ENCODE results near the gene MMP14. TPM values are rescaled to one million over a fixed set of nuclear protein-coding genes. Genes with fewer than 3 reads are reported as not detected.

MMP14 gene
- total and polyA plus RNA-seq, 9 of the 15 experiments (the other 6 are each of a cell fraction or from before 2014, with no cell fraction given): 0.36 to 5.8 (median 1.3) TPM; not detected in 2

- TF ChIP-seq AFF1 (IDR thresholded peaks at IDR 0.05; ENCODE audit: low read depth in 1 of 2, partially characterized antibody in 2 of 2) (no peak), POLR2A (conservative IDR thresholded peaks at IDR 0.05) (peak; percentile 30), ZSCAN29 (IDR thresholded peaks at IDR 0.05) (peak; percentile 57; the same call in 1 of the 2 replicates), JUND (IDR thresholded peaks at IDR 0.05; ENCODE audit: borderline replicate concordance, low read depth, low read length) (peak; percentile 70), JUND (tag; IDR thresholded peaks at IDR 0.05; ENCODE audit: borderline replicate concordance, low read depth, low read length) (peak; percentile 18; the same call in 1 of the 3 replicates), TFAP4 (CRISPR knock-in tag; IDR thresholded peaks at IDR 0.05; ENCODE audit: borderline replicate concordance) (peak; percentile 58; the same call in 1 of the 2 replicates), FOXJ2 (tag; IDR thresholded peaks at IDR 0.05) (no peak), RBFOX2 (IDR thresholded peaks at IDR 0.05; ENCODE audit: low read depth, low read length) (peak; percentile 66), TCF7 (IDR thresholded peaks at IDR 0.05; ENCODE audit: borderline replicate concordance) (no peak), FOXO4 (CRISPR knock-in tag; IDR thresholded peaks at IDR 0.05) (no peak), CTCFL (IDR thresholded peaks at IDR 0.05; ENCODE audit: borderline replicate concordance, insufficient read depth, low read depth, low read length, poor library complexity, severe bottlenecking) (peak; percentile 66), E4F1 (CRISPR knock-in tag; IDR thresholded peaks at IDR 0.05; ENCODE audit: borderline replicate concordance) (no peak), ZBTB8A (IDR thresholded peaks at IDR 0.05; ENCODE audit: partially characterized antibody) (no peak), TOE1 (IDR thresholded peaks at IDR 0.05; ENCODE audit: borderline replicate concordance) (no peak), TOE1 (CRISPR knock-in tag; IDR thresholded peaks at IDR 0.05; ENCODE audit: borderline replicate concordance, low read depth) (no peak)
These were observed 35.8 kb downstream of the MMP14 start (continued) for GRCh38 chr14:22872033-22872832.

All from K562 (cell line).